A549 (cell line): ENCODE data around the gene THAP4. TPM values are rescaled to one million over a fixed set of nuclear protein-coding genes. Genes with fewer than 3 reads are reported as not detected.
A peak's percentile ranks its signal among the peaks of the same experiment; 100 is the strongest.

ENCODE experiments used
- ATAC-seq, 2 experiments: fragments of 200-7000 bp in 1 of 2; fragments of >200 bp in 1 of 2; cut with Nextera tagmentation in 1 of 2; cut with Tn5 transposase in 1 of 2; 3 replicates each; pipeline versions ENCODE4 v1.8.0 to v1.9.1; 2018 to 2020; ENCODE audit warnings: mild to moderate bottlenecking in 1 of 2, moderate library complexity in 1 of 2
- CTCF ChIA-PET: fragments of 300-600 bp; sonication (Branson Sonifier 250); formaldehyde crosslinking; extraction: SDS; loops from one replicate; lab custom pipeline; 2021; ENCODE audit warnings: antibody characterized with exemption, inconsistent platforms; lab: Yijun Ruan, JAX
- POLR2A ChIA-PET: fragments of 350-600 bp; formaldehyde crosslinking; extraction: SDS; loops from one replicate; lab custom pipeline; 2021; ENCODE audit warnings: antibody characterized with exemption, inconsistent platforms; lab: Yijun Ruan, JAX
- DNase-seq, 2 experiments: peaks; one replicate each; pipeline versions ENCODE4 v3.0.0 to v3.0.0-alpha.2; 2011 to 2016; ENCODE audit warnings: low read depth in 1 of 2, low spot score in 1 of 2
- FAIRE-seq: peaks from 2 replicates; lab custom pipeline; 2011; peaks lifted over from hg19 to GRCh38; lab: Jason Lieb, UNC
- H3K27ac ChIP-seq, 2 experiments: fragments of >200 bp; sonication (Bioruptor Twin); formaldehyde crosslinking; 3 replicates each; pipeline ENCODE4 v1.5.1; 2016 to 2017
- H3K4me1 ChIP-seq: fragments of >200 bp; sonication (Bioruptor Twin); formaldehyde crosslinking; 3 replicates; pipeline ENCODE4 v1.6.1; 2016
- H3K4me2 ChIP-seq: fragments of >200 bp; sonication (Bioruptor Twin); formaldehyde crosslinking; 3 replicates; pipeline ENCODE4 v1.6.1; 2016
- H3K4me3 ChIP-seq: fragments of >200 bp; sonication (Bioruptor Twin); formaldehyde crosslinking; 3 replicates; pipeline ENCODE4 v1.5.1; 2016
- H3K9me3 ChIP-seq: fragments of >200 bp; sonication (Bioruptor Twin); formaldehyde crosslinking; 3 replicates; pipeline ENCODE4 v1.6.1; 2016
- CBX2 ChIP-seq: fragments of 200-600 bp; sonication (generic); IDR thresholded peaks from 2 replicates; pipeline ENCODE4 v1.6.1; 2016; ENCODE audit warnings: low read depth, mild to moderate bottlenecking, borderline replicate concordance
- CEBPB ChIP-seq, 2 experiments: fragments of >200 bp in 1 of 2; sonication (Bioruptor Twin) in 1 of 2; formaldehyde crosslinking in 1 of 2; IDR thresholded peaks; 2 replicates each; pipeline ENCODE4 v1.6.1; 2012 to 2016
- EHMT2 ChIP-seq: fragments of 200-600 bp; sonication (generic); IDR thresholded peaks from 2 replicates; pipeline ENCODE4 v1.6.1; 2016; ENCODE audit warnings: antibody characterized with exemption, low read depth, mild to moderate bottlenecking, moderate library complexity
- FOSL2 ChIP-seq, 2 experiments: fragments of 450-650 bp in 1 of 2; fragments of >200 bp in 1 of 2; sonication (Bioruptor Twin) in 1 of 2; formaldehyde crosslinking; IDR thresholded peaks; 2 replicates each; pipeline versions ENCODE4 v1.5.0 to v1.6.1; 2016 to 2020; ENCODE audit warnings: mild to moderate bottlenecking in 1 of 2, moderate library complexity in 1 of 2
- FOXS1 ChIP-seq: fragments of 250-450 bp; sonication (Bioruptor Pico); IDR thresholded peaks from 2 replicates; pipeline ENCODE4 v1.5.0; 2020; ENCODE audit warnings: mild to moderate bottlenecking, moderate library complexity
- HOXA7 ChIP-seq: fragments of 250-450 bp; sonication (Bioruptor Pico); IDR thresholded peaks from 2 replicates; pipeline ENCODE4 v1.5.0; 2020; ENCODE audit warnings: mild to moderate bottlenecking, moderate library complexity
- HOXB13 ChIP-seq: fragments of 250-450 bp; sonication (Bioruptor Pico); IDR thresholded peaks from 2 replicates; pipeline ENCODE4 v1.5.0; 2020; ENCODE audit warnings: low read depth, mild to moderate bottlenecking, moderate library complexity
- JUN ChIP-seq, 2 experiments: fragments of >200 bp; sonication (Bioruptor Twin); formaldehyde crosslinking; IDR thresholded peaks; 2 replicates in 1 of 2; 3 replicates in 1 of 2; pipeline ENCODE4 v1.6.1; 2016 to 2017
- JUNB ChIP-seq: fragments of >200 bp; sonication (Bioruptor Twin); formaldehyde crosslinking; IDR thresholded peaks from 2 replicates; pipeline ENCODE4 v1.6.1; 2016
- KDM1A ChIP-seq: fragments of 200-600 bp; sonication (generic); IDR thresholded peaks from 2 replicates; pipeline ENCODE4 v1.6.1; 2016; ENCODE audit warnings: low read depth, mild to moderate bottlenecking
- KDM5A ChIP-seq: fragments of 200-600 bp; sonication (generic); IDR thresholded peaks from 2 replicates; pipeline ENCODE4 v1.6.1; 2016; ENCODE audit warnings: antibody characterized with exemption, mild to moderate bottlenecking
- NFE2L2 ChIP-seq: fragments of 150-350 bp; conservative IDR thresholded peaks from 2 replicates; pipeline ENCODE4 v1.6.1; 2014; ENCODE audit warnings: low read length
- POLR2AphosphoS2 ChIP-seq: conservative IDR thresholded peaks from 2 replicates; pipeline ENCODE4 v1.6.1; 2012; ENCODE audit warnings: low read length, improper control_type of control experiment, inconsistent platforms
- RARB ChIP-seq: fragments of 250-450 bp; sonication (Bioruptor Pico); IDR thresholded peaks from 2 replicates; pipeline ENCODE4 v1.8.0; 2021; ENCODE audit warnings: mild to moderate bottlenecking, moderate library complexity
- RNF2 ChIP-seq: fragments of 200-600 bp; sonication (generic); IDR thresholded peaks from 2 replicates; pipeline ENCODE4 v1.6.1; 2016; ENCODE audit warnings: low read depth, mild to moderate bottlenecking, antibody characterized with exemption, moderate library complexity, borderline replicate concordance
- ZSCAN20 ChIP-seq: fragments of 250-450 bp; sonication (Bioruptor Pico); IDR thresholded peaks from 2 replicates; pipeline ENCODE4 v1.8.0; 2022; ENCODE audit warnings: mild to moderate bottlenecking, moderate library complexity
- WGBS: methylation state at CpG from one replicate; pipeline ENCODE4 v1.1.6; 2017; ENCODE audit errors: missing lambda C conversion rate; 5-methylcytosine and 5-hydroxymethylcytosine counted together
- polyA plus RNA-seq, 4 experiments: library from polyadenylated mRNA; depleted of rRNA in 3 of 4; stranded (reverse); fragments of >200 nt; fragmentation: RNase III in 1 of 4; extraction: RNeasy Plus Mini Kit Qiagen cat#74134 plus additional on column Dnase treatment in 1 of 4; gene quantifications; 2 replicates in 3 of 4; 3 replicates in 1 of 4; pipeline ENCODE4 v1.2.3, GENCODE V29; 2011 to 2017
- TF ChIP-seq, protein P1 (sequence below): fragments of 250-450 bp; sonication (Bioruptor Pico); IDR thresholded peaks from 2 replicates; pipeline ENCODE4 v1.5.0; 2020; ENCODE audit warnings: low read depth, mild to moderate bottlenecking, moderate library complexity
- TF ChIP-seq, protein P2 (sequence below): IDR thresholded peaks from 2 replicates; pipeline ENCODE4 v1.6.1; 2012; ENCODE audit warnings: low read depth, borderline replicate concordance
- TF ChIP-seq, protein P3 (sequence below): fragments of 200-600 bp; sonication (generic); IDR thresholded peaks from 2 replicates; pipeline ENCODE4 v1.6.1; 2016; ENCODE audit warnings: antibody characterized with exemption, mild to moderate bottlenecking, moderate library complexity

THAP4 gene
- polyA plus RNA-seq, 2 of the 4 experiments (the other 2 are of a cell fraction), result 36.1 to 51.0 TPM

- WGBS, result 3% methylated on average over 22 of the region's 37 CpGs
- CTCF ChIA-PET, result interaction anchor here (0.7 to 1.3 kb wide), 3 partner anchors 14 to 192 kb away, joined by 3 to 5 read pairs (median 4); no protein-coding TSS in a partner anchor
Observed at GRCh38 chr2:241686324-241686649, 49.3 kb upstream of the THAP4 start.

GRCh38 chr2:241680827-241681599, 44.1 kb upstream of the THAP4 start:
- Histone ChIP-seq H3K4me2 (no peak overlapping the region), H3K9me3 (no peaks in the 10 kb centered on the region), H3K27ac (no peak overlapping the region), H3K4me1 (peaks cover 15% of the 10 kb centered on the region; the same call in 2 of the 3 replicates), H3K4me3 (no peak overlapping the region)
- ChIA-PET CTCF (interaction anchor here (1.2 kb wide), 1 partner anchor 23 kb away, joined by 3 read pairs; no protein-coding TSS in a partner anchor), POLR2A (no interaction called here)
- WGBS, result 84% methylated on average over 14 of the region's 14 CpGs
- FAIRE-seq, result no peak
- TF ChIP-seq FOSL2 (IDR thresholded peaks at IDR 0.05) (no peak), FOSL2 (CRISPR knock-in tag; IDR thresholded peaks at IDR 0.05) (peak; percentile 48; the same call in 1 of the 2 replicates), NFE2L2 (no peak)
- peak; percentile 30 to 63; a peak in 3 of 6 replicates for ATAC-seq
- peak in 1 of 2 experiments; percentile 32 for DNase-seq

More at GRCh38 chr2:241686324-241686649, 49.3 kb upstream of the THAP4 start:
- no peak for TF ChIP-seq KDM5A
- no peak for TF ChIP-seq EHMT2
- no peak for TF ChIP-seq RARB (CRISPR knock-in tag)
- no peak for TF ChIP-seq FOSL2 (IDR thresholded peaks at IDR 0.05)
- no peak for TF ChIP-seq FOSL2 (CRISPR knock-in tag; IDR thresholded peaks at IDR 0.05)
- TF ChIP-seq JUNB, result no peak
- TF ChIP-seq FOXS1 (CRISPR knock-in tag), result no peak
- no peak for TF ChIP-seq CEBPB (IDR thresholded peaks at IDR 0.05)
- TF ChIP-seq, all 56 proteins: peak for 0
- Histone ChIP-seq H3K27ac (peak overlapping the region; percentile 92 to 93), H3K9me3 (no peaks in the 10 kb centered on the region), H3K4me2 (peak overlapping the region; percentile 79), H3K4me3 (peak overlapping the region; percentile 69), H3K4me1 (peaks cover 16% of the 10 kb centered on the region; the same call in 1 of the 3 replicates)
- POLR2A ChIA-PET, result interaction anchor here (0.5 to 1.7 kb wide), 7 partner anchors 8 to 371 kb away, joined by 3 to 23 read pairs (median 4); partner anchors contain the start of genes HDLBP and ING5
- FAIRE-seq, result no peak
- DNase-seq, result no peak
- peak in 1 of 2 experiments; percentile 17; a peak in 1 of 6 replicates for ATAC-seq

- CTCF ChIA-PET, result interaction anchor here (1.2 kb wide), 1 partner anchor 22 kb away, joined by 3 read pairs; no protein-coding TSS in a partner anchor
- FAIRE-seq, result no peak
- no peak for DNase-seq
- WGBS, result 92% methylated on average over 12 of the region's 12 CpGs
- H3K4me1 ChIP-seq, result peaks cover 10% of the 10 kb centered on the region; the same call in 2 of the 3 replicates
- no peak overlapping the region for H3K27ac ChIP-seq
- no peak overlapping the region for H3K4me2 ChIP-seq
- H3K4me3 ChIP-seq, result no peak overlapping the region
- TF ChIP-seq, protein P1, sequence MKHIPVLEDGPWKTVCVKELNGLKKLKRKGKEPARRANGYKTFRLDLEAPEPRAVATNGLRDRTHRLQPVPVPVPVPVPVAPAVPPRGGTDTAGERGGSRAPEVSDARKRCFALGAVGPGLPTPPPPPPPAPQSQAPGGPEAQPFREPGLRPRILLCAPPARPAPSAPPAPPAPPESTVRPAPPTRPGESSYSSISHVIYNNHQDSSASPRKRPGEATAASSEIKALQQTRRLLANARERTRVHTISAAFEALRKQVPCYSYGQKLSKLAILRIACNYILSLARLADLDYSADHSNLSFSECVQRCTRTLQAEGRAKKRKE (CRISPR knock-in tag), result no peak
- TF ChIP-seq CBX2 (no peak), KDM1A (no peak)
- no peaks in the 10 kb centered on the region for H3K9me3 ChIP-seq
- ATAC-seq, result no peak
- POLR2A ChIA-PET, result interaction anchor here (1.9 kb wide), 1 partner anchor 22 kb away, joined by 4 read pairs; the partner anchor contains the start of gene ING5
Observed at GRCh38 chr2:241680044-241680443, 43.1 kb upstream of the THAP4 start.

DNA sequence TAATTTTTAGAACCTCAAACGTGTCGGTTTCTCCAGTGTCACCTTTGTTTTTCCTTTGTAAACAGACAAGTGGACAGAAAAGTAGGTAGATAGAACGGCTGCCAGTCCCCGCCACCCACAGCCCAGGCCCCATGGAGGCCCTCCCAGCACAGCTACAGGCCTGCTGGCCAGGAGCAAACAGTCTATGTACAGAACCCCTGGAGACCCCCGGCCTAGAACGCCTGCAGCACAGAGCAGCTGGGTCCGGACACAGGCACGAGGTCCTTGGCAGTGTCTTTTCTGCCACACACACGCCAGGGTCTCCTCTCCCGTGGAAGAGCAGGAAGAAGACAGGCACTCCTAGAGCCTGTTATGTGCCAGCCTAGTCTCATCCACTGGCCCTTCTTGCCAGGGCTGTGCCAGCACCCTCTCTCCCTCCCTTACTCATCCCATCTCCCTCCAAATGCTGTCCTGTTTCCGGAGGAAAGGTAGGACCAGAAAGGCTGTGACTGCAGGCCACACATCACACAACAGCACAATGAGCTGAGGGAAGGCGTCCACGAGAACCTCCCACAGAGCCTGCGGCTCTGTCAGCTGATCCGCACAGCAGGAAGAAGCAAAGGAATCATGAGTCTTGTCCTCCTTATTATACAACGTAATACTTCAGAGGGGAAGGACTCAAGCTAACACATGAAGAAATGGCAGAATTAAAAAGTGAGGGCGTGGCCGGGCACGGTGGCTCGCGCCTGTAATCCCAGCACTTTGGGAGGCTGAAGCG, 42.0 kb upstream of the THAP4 start:
- no peak for DNase-seq
- FAIRE-seq, result no peak
- ChIA-PET CTCF (interaction anchor here (0.8 to 1.3 kb wide), 4 partner anchors 14 to 198 kb away, joined by 3 to 6 read pairs (median 4); partner anchors contain the start of gene ING5), POLR2A (interaction anchor here (1.5 to 1.9 kb wide), 2 partner anchors 8 to 23 kb away, joined by 4 read pairs; partner anchors contain the start of genes DTYMK and ING5)
- no peak for ATAC-seq
- 93% methylated on average over 20 of the region's 22 CpGs for WGBS
- Histone ChIP-seq H3K27ac (no peak overlapping the region), H3K9me3 (no peaks in the 10 kb centered on the region), H3K4me2 (no peak overlapping the region), H3K4me1 (peaks cover 10% of the 10 kb centered on the region; the same call in 2 of the 3 replicates), H3K4me3 (no peak overlapping the region)
- TF ChIP-seq, protein P2, sequence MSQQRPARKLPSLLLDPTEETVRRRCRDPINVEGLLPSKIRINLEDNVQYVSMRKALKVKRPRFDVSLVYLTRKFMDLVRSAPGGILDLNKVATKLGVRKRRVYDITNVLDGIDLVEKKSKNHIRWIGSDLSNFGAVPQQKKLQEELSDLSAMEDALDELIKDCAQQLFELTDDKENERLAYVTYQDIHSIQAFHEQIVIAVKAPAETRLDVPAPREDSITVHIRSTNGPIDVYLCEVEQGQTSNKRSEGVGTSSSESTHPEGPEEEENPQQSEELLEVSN, result no peak
- TF ChIP-seq, protein P1 (CRISPR knock-in tag), result no peak
- TF ChIP-seq HOXA7 (CRISPR knock-in tag), result no peak
- no peak for TF ChIP-seq ZSCAN20
- TF ChIP-seq, protein P3, sequence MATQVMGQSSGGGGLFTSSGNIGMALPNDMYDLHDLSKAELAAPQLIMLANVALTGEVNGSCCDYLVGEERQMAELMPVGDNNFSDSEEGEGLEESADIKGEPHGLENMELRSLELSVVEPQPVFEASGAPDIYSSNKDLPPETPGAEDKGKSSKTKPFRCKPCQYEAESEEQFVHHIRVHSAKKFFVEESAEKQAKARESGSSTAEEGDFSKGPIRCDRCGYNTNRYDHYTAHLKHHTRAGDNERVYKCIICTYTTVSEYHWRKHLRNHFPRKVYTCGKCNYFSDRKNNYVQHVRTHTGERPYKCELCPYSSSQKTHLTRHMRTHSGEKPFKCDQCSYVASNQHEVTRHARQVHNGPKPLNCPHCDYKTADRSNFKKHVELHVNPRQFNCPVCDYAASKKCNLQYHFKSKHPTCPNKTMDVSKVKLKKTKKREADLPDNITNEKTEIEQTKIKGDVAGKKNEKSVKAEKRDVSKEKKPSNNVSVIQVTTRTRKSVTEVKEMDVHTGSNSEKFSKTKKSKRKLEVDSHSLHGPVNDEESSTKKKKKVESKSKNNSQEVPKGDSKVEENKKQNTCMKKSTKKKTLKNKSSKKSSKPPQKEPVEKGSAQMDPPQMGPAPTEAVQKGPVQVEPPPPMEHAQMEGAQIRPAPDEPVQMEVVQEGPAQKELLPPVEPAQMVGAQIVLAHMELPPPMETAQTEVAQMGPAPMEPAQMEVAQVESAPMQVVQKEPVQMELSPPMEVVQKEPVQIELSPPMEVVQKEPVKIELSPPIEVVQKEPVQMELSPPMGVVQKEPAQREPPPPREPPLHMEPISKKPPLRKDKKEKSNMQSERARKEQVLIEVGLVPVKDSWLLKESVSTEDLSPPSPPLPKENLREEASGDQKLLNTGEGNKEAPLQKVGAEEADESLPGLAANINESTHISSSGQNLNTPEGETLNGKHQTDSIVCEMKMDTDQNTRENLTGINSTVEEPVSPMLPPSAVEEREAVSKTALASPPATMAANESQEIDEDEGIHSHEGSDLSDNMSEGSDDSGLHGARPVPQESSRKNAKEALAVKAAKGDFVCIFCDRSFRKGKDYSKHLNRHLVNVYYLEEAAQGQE, result no peak
- TF ChIP-seq HOXB13 (CRISPR knock-in tag), result no peak
- no peak for TF ChIP-seq POLR2AphosphoS2
- TF ChIP-seq RNF2, result no peak
- no peak for TF ChIP-seq JUN (IDR thresholded peaks at IDR 0.05)
